IPS-20b (cell line): ENCODE results near the gene MAST4.

Source experiments
- H3K27ac ChIP-seq: one replicate; pipeline ENCODE4 v1.5.1; 2013; ENCODE audit warnings: low read length
- H3K27me3 ChIP-seq: 2 replicates; pipeline ENCODE4 v1.6.1; 2013; ENCODE audit warnings: mild to moderate bottlenecking, low read length, inconsistent platforms; ENCODE audit not compliant: insufficient read depth
- H3K36me3 ChIP-seq: 2 replicates; pipeline ENCODE4 v1.6.1; 2013; ENCODE audit warnings: low read depth, mild to moderate bottlenecking, inconsistent platforms, low read length, moderate library complexity; ENCODE audit not compliant: insufficient read depth
- H3K4me1 ChIP-seq: 2 replicates; pipeline ENCODE4 v1.6.1; 2013; ENCODE audit warnings: mild to moderate bottlenecking, control low read depth, inconsistent platforms, low read length, moderate library complexity; ENCODE audit not compliant: insufficient read depth
- H3K4me3 ChIP-seq: 2 replicates; pipeline ENCODE4 v1.5.1; 2013; ENCODE audit warnings: mild to moderate bottlenecking, low read length, inconsistent platforms
- H3K9ac ChIP-seq: 2 replicates; pipeline ENCODE4 v1.6.1; 2013; ENCODE audit warnings: low read depth, mild to moderate bottlenecking, inconsistent platforms, low read length, moderate library complexity
- H3K9me3 ChIP-seq: 2 replicates; pipeline ENCODE4 v1.6.1; 2013; ENCODE audit warnings: mild to moderate bottlenecking, low read depth, low read length, inconsistent platforms; ENCODE audit not compliant: insufficient read depth

The MAST4 gene

DNA sequence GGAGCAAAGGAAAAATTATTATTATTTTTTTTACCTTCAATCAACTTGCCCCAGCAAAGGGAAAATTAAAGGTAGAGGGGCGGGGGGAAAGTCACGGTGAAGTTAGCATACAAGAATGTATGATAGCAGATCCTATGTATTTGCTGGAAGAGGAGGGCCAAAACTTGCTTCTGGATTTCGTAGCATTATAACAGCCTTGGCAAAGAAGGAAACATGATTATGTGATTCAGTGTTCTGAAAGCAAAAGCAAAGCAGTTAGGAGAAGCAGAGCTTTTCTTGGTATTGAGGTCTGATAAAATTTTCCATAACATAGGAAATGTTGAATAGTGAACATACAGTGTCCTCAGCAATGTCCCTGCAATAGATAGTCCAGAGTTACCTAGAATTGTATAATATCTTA, 32.4 kb downstream of the MAST4 start:
- no peak overlapping the region for H3K4me3 ChIP-seq
- peaks cover 3% of the 10 kb centered on the region; the same call in 1 of the 2 replicates for H3K4me1 ChIP-seq
- H3K9me3 ChIP-seq, result no peaks in the 10 kb centered on the region
- H3K27ac ChIP-seq, result no peak overlapping the region
- H3K9ac ChIP-seq, result no peak overlapping the region
- H3K36me3 ChIP-seq, result no peaks in the 10 kb centered on the region
- H3K27me3 ChIP-seq, result no peaks in the 10 kb centered on the region

DNA sequence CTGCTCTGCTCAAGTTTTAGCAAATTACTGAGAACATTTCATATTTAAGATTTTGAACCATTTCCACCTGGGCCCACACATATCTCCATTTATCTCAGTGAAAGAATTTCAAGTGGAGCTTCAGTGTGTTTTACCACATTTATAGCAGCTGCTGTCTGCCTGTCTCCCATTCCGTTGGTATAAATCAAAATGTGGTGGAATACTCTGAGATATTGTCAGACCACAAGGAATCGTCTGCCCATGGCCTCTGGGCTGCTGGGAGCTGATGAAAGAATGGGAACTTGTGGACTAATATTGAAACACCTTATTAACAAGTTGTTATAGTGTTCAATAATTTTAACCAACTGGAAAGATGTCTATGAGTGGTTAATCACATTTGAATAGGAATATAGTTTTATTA, 33.3 kb downstream of the MAST4 start:
- Histone ChIP-seq H3K36me3 (no peaks in the 10 kb centered on the region), H3K4me1 (peaks cover 6% of the 10 kb centered on the region; the same call in 1 of the 2 replicates), H3K27ac (no peak overlapping the region), H3K9me3 (no peaks in the 10 kb centered on the region), H3K9ac (no peak overlapping the region), H3K4me3 (no peak overlapping the region), H3K27me3 (no peaks in the 10 kb centered on the region)

DNA sequence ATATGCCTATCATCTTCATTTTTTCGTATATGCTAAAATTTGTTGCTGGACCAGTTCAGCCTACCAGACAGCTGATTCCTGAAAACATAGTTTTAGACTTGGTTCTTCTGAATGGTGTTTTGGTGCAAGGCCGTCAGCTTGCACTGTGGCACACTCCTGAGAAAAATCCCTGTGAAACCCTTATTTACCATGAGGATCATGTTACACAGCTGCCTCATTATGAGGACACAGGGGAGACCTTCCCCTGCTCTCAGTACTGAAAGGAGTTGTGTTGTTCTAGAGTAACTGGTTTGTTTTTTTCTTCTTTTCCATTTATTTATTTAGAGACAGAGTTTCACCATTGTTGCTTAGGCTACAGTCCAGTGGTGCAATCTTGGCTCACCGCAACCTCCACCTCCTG, 37.6 kb downstream of the MAST4 start:
- no peaks in the 10 kb centered on the region for H3K36me3 ChIP-seq
- H3K4me1 ChIP-seq, result peaks cover 6% of the 10 kb centered on the region; the same call in 1 of the 2 replicates
- no peak overlapping the region for H3K27ac ChIP-seq
- no peaks in the 10 kb centered on the region for H3K9me3 ChIP-seq
- no peak overlapping the region for H3K4me3 ChIP-seq
- H3K27me3 ChIP-seq, result no peaks in the 10 kb centered on the region
- no peak overlapping the region for H3K9ac ChIP-seq

DNA sequence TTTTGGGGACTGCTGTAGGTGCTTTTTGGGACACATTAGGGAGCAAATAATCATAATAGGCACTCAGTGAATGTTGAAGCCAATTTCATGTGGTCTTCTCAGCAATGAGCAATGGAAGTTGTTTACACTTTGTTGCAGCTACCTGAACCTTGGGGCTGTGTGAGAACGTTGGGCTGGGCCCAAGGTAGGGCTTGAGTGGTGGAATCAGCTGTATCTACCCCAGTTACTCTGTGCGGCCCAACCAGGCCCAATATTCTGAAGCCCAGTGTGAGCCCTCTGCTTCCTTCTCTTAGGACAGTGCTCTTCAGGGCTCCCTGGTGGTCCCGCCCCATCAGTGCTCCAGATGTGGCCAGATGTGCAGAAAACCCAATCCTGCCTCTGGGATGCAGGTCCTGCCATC, 38.4 kb downstream of the MAST4 start:
- Histone ChIP-seq H3K27ac (no peak overlapping the region), H3K27me3 (no peaks in the 10 kb centered on the region), H3K4me1 (peaks cover 6% of the 10 kb centered on the region; the same call in 1 of the 2 replicates)

DNA sequence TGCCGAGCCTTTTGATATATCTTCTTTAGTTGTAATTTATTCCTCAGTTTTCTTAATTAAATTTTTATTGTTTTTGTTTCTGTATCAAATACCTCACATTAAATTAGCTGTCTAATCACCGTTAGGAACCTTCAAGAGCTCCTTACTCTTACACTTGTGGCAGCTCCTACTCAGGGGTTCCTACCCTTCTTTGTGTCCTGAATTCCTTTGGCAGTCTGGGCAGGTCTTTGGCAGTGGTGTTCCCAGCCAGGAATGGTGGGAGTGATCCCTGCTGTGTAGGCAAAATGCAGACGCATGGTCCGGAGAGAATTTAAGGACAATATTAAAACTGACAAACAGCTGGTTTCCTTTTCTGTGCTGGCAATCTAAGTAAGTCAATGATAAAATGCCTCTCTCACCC, 41.8 kb downstream of the MAST4 start:
- H3K9me3 ChIP-seq, result no peaks in the 10 kb centered on the region
- H3K27me3 ChIP-seq, result no peaks in the 10 kb centered on the region
- H3K36me3 ChIP-seq, result no peaks in the 10 kb centered on the region

More for the DNA sequence above, 38.4 kb downstream of the MAST4 start:
- Histone ChIP-seq H3K9ac (no peak overlapping the region), H3K4me3 (no peak overlapping the region), H3K9me3 (no peaks in the 10 kb centered on the region), H3K36me3 (no peaks in the 10 kb centered on the region)

DNA sequence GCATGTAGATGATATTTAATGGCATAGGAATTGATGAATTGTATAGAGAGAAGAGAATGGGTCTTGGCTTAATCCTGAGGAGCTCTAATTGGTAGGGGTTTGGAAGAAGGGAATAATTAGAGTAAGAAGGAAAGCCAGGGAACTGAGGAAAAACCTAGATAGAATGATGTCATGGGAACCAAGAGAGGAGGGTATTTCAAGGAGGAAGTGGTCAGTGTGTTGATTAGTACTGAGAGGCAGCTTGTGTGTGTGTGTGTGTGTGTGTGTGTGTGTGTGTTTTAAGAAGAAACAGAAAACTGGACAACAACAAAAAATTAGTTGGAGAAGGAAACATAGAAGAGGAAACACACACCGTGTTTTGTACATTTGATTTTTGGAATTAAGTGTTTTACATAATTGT, 42.8 kb downstream of the MAST4 start:
- Histone ChIP-seq H3K9ac (no peak overlapping the region), H3K4me1 (no peaks in the 10 kb centered on the region; the same call in 1 of the 2 replicates), H3K4me3 (no peak overlapping the region), H3K36me3 (no peaks in the 10 kb centered on the region), H3K9me3 (no peaks in the 10 kb centered on the region), H3K27ac (no peak overlapping the region), H3K27me3 (no peaks in the 10 kb centered on the region)

More for the DNA sequence above, 41.8 kb downstream of the MAST4 start:
- no peak overlapping the region for H3K4me3 ChIP-seq
- no peak overlapping the region for H3K9ac ChIP-seq
- H3K27ac ChIP-seq, result no peak overlapping the region
- H3K4me1 ChIP-seq, result peaks cover 6% of the 10 kb centered on the region; the same call in 1 of the 2 replicates

DNA sequence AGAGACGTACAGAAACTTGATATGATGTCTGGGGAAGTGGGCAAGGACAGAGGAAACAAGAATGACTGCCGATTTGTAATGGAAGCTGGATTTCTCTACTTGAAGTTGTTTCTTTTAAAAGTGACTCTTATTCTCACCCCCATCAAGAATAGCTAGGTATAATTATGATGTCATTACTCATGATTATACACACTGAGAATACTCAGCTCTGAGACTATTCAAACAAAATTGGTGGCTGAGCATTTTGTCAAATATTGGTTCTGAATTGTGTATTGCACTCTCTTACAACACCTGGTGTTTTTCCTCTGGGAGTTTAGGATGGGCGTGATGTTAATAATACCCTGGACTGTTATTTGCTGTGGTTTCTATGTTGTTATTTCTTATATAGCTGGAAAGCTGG, 46.3 kb downstream of the MAST4 start:
- Histone ChIP-seq H3K9me3 (no peaks in the 10 kb centered on the region), H3K36me3 (no peaks in the 10 kb centered on the region), H3K9ac (no peak overlapping the region), H3K4me3 (no peak overlapping the region), H3K27ac (no peak overlapping the region), H3K4me1 (no peaks in the 10 kb centered on the region), H3K27me3 (no peaks in the 10 kb centered on the region)

DNA sequence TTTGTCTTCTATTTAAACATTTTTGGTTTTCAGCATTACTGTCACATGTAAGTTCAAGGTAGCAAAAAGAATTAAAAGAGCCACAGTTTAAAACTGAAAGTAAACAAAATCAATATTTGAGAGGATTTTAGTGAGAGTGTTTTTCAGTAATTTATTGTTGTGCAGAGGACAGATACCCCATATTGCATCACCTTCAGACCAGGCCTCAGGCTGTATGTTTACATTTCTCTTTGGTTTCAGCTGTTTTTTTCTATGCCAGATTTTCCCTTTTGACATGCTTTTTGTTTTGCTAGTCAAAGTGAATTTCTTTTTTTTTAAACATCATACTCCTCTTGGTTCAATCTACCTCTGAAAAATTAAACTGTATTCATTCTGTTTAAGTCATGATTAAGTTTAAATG, 47.2 kb downstream of the MAST4 start:
- Histone ChIP-seq H3K4me1 (no peaks in the 10 kb centered on the region), H3K27ac (no peak overlapping the region), H3K9ac (no peak overlapping the region), H3K36me3 (no peaks in the 10 kb centered on the region), H3K9me3 (no peaks in the 10 kb centered on the region), H3K27me3 (no peaks in the 10 kb centered on the region), H3K4me3 (no peak overlapping the region)

DNA sequence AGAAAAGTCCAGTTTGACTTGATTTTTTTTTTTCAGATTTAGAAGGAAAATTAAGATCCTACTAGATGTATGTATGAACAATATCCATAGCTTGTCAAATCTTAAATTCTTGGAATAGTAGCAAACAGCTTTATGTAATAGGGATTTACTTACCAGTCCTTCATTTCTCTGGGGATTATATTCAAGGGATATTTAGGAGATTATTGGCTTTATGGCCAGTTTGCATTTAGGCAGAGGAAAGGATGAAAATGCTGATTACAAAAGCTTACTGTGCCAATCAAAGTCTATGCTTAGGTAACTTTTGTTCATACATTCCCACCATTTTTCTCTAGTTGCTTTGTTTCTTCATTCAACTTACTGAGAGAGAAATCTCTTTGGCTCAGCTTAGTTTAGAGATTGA, 47.9 kb downstream of the MAST4 start:
- H3K4me1 ChIP-seq, result no peaks in the 10 kb centered on the region
- H3K27me3 ChIP-seq, result no peaks in the 10 kb centered on the region
- H3K36me3 ChIP-seq, result no peaks in the 10 kb centered on the region
- no peaks in the 10 kb centered on the region for H3K9me3 ChIP-seq
- H3K27ac ChIP-seq, result no peak overlapping the region
- no peak overlapping the region for H3K9ac ChIP-seq
- H3K4me3 ChIP-seq, result no peak overlapping the region

DNA sequence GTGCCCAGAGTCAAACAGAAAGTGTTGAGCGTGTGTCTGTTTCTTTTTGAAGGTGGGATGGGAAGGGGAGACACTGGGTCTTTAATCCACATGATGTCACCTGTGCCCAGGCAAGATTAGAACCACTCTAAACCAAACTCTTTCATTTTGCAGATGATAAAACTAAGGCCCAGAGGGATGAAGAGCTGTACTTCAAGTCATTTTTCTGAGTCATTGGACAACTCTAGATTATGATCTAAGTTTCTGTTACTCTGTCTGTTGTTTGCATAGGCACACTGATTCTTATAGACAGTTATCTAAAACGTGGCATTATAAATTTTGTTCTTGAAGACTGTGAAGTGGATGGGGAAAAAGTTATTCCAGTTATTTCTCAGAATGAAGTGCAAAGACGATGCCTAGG, 48.8 kb downstream of the MAST4 start:
- Histone ChIP-seq H3K27ac (no peak overlapping the region), H3K9ac (no peak overlapping the region), H3K27me3 (no peaks in the 10 kb centered on the region), H3K9me3 (peaks cover 1% of the 10 kb centered on the region; the same call in 1 of the 2 replicates), H3K4me1 (no peaks in the 10 kb centered on the region), H3K4me3 (no peak overlapping the region), H3K36me3 (no peaks in the 10 kb centered on the region)

DNA sequence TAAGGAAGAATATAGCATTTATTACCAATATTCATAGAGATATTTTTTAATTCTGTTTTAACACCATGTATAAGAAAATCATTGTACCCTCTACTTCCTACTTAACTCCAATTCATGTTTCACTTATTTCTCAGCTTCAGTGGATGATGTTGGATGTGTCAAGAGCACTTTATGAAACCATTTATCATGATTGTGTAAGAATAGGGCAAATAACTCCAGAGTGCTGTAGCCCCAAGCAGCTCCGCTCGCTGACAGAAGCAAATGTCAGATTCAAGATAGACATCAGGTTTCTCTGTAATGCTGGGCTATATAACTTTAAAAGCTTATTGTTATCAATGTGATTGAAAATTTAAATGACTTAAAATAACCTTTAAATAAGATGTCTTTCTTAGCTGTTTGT, 50.4 kb downstream of the MAST4 start:
- Histone ChIP-seq H3K27me3 (no peaks in the 10 kb centered on the region), H3K4me3 (no peak overlapping the region), H3K9ac (no peak overlapping the region), H3K4me1 (no peaks in the 10 kb centered on the region), H3K27ac (no peak overlapping the region), H3K36me3 (no peaks in the 10 kb centered on the region), H3K9me3 (peaks cover 16% of the 10 kb centered on the region; the same call in 1 of the 2 replicates)

DNA sequence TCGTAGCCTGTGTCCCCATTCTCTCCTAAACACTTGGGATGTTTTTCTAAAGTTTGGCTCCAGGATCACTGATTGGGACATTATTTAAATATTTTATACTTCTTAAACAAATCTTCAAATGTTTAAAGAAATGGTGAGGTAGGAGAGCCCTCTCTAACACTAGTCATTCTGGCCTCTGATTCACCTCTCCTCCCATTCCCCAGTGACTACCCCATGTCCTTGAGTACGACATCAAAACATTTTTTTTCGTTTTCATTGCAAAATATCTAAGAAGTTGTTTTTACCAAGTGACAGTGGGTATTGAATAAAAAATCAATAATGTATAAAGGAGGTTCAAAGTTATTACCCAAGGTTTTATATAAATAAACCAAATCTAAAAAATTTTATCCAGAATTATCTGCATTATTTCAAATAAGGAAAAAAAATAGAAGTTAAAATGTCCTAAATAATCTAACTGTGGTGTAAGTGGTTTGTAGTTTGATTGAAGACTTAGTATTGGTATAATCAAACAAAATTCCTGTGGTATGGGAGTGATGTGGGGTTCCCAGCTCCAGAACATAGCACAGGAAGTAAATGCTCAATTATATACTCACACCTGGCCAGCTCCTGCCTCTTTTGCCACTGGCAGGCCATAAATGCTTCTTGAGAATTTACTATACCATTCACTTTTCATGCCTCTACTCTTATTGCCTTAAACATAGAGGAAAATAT, 51.1 kb downstream of the MAST4 start:
- Histone ChIP-seq H3K9me3 (peaks cover 19% of the 10 kb centered on the region; the same call in 1 of the 2 replicates), H3K9ac (no peak overlapping the region), H3K4me1 (no peaks in the 10 kb centered on the region), H3K27me3 (no peaks in the 10 kb centered on the region), H3K36me3 (no peaks in the 10 kb centered on the region), H3K4me3 (no peak overlapping the region), H3K27ac (no peak overlapping the region)
